GM12878 (cell line): ENCODE data around the gene ASGR1. TPM values are rescaled to one million over a fixed set of nuclear protein-coding genes. Genes with fewer than 3 reads are reported as not detected.

Source experiments
- ATAC-seq: fragments of 200-7000 bp; cut with Tn5 transposase; 3 replicates; pipeline ENCODE4 v1.9.1; 2020; ENCODE audit warnings: mild to moderate bottlenecking, moderate library complexity
- BruUV-seq: library from RNA; stranded (reverse); fragments of 400-500 nt; replicated peaks from 2 replicates; lab custom pipeline; 2021; lab: Mats Ljungman, UMichigan
- CTCF ChIA-PET: fragments of 300-600 bp; sonication (Branson Sonifier 250); formaldehyde crosslinking; extraction: SDS; loops from one replicate; lab custom pipeline; 2021; ENCODE audit warnings: inconsistent platforms; lab: Yijun Ruan, JAX
- POLR2A ChIA-PET: fragments of 350-600 bp; formaldehyde crosslinking; extraction: SDS; loops from one replicate; lab custom pipeline; 2021; ENCODE audit warnings: inconsistent platforms; lab: Charles Lee
- RAD21 ChIA-PET: fragments of 300-600 bp; sonication (Branson Sonifier 250); formaldehyde crosslinking; loops from one replicate; lab custom pipeline; 2023; ENCODE audit warnings: antibody characterized with exemption; ENCODE audit not compliant: unreplicated experiment; lab: Charles Lee
- SMC1A ChIA-PET: fragments of 300-600 bp; sonication (Branson Sonifier 250); formaldehyde crosslinking; loops from one replicate; lab custom pipeline; 2023; ENCODE audit not compliant: unreplicated experiment, uncharacterized antibody; lab: Charles Lee
- DNase-seq: peaks from one replicate; pipeline ENCODE4 v3.0.0-alpha.2; 2011; ENCODE audit warnings: low read depth, low spot score
- FAIRE-seq: peaks from 3 replicates; lab custom pipeline; 2011; peaks lifted over from hg19 to GRCh38; lab: Jason Lieb, UNC
- H2AFZ ChIP-seq: 2 replicates; pipeline ENCODE4 v1.6.0; 2011; ENCODE audit warnings: low read depth, low read length, control low read depth; ENCODE audit not compliant: control insufficient read depth
- H3K27ac ChIP-seq: 2 replicates; pipeline ENCODE4 v1.5.1; 2011; ENCODE audit warnings: control low read depth; ENCODE audit not compliant: control insufficient read depth, insufficient read depth
- H3K27me3 ChIP-seq, 2 experiments: replicated peaks in 1 of 2; 2 replicates each; pipeline versions ENCODE4 v1.6.0 to v1.6.1; 2011; ENCODE audit warnings: low read length in 1 of 2; ENCODE audit not compliant: control insufficient read depth in 2 of 2, insufficient read depth in 2 of 2
- H3K36me3 ChIP-seq, 2 experiments: 2 replicates each; pipeline ENCODE4 v1.5.1; 2011; ENCODE audit warnings: low read length in 1 of 2; ENCODE audit not compliant: control insufficient read depth in 2 of 2, insufficient read depth in 2 of 2
- H3K4me1 ChIP-seq: 2 replicates; pipeline ENCODE4 v1.6.1; 2011; ENCODE audit warnings: mild to moderate bottlenecking, low read length, moderate library complexity, mixed read lengths; ENCODE audit not compliant: control insufficient read depth, insufficient read depth
- H3K4me2 ChIP-seq: 2 replicates; pipeline ENCODE4 v1.6.0; 2011; ENCODE audit warnings: control low read depth; ENCODE audit not compliant: control insufficient read depth, insufficient read depth
- H3K4me3 ChIP-seq: fragments of 200-600 bp; sonication (generic); 2 replicates; pipeline ENCODE4 v1.5.1; 2016
- H3K79me2 ChIP-seq: 2 replicates; pipeline ENCODE4 v1.6.0; 2011; ENCODE audit warnings: low read length; ENCODE audit not compliant: control insufficient read depth, insufficient read depth
- H3K9ac ChIP-seq: 2 replicates; pipeline ENCODE4 v1.8.0; 2011; ENCODE audit warnings: low read length, control low read depth, mixed read lengths; ENCODE audit not compliant: control insufficient read depth, insufficient read depth
- H3K9me3 ChIP-seq: replicated peaks from 3 replicates; pipeline ENCODE4 v1.5.1; 2011; ENCODE audit warnings: mild to moderate bottlenecking, low read length; ENCODE audit not compliant: control insufficient read depth, insufficient read depth
- H4K20me1 ChIP-seq: 2 replicates; pipeline ENCODE4 v1.6.0; 2011; ENCODE audit not compliant: control insufficient read depth, insufficient read depth
- BACH1 ChIP-seq: fragments of 450-650 bp; IDR thresholded peaks from 2 replicates; pipeline ENCODE4 v1.6.1; 2017; ENCODE audit warnings: mild to moderate bottlenecking, borderline replicate concordance
- BCL11A ChIP-seq: IDR thresholded peaks from 2 replicates; pipeline ENCODE4 v1.6.1; 2011; ENCODE audit warnings: low read depth, low read length
- BMI1 ChIP-seq: fragments of 450-650 bp; IDR thresholded peaks from 2 replicates; pipeline ENCODE4 v1.6.1; 2016; ENCODE audit warnings: mild to moderate bottlenecking, moderate library complexity, borderline replicate concordance
- CHD4 ChIP-seq: fragments of 200-600 bp; sonication (generic); IDR thresholded peaks from 2 replicates; pipeline ENCODE4 v1.6.1; 2016; ENCODE audit warnings: mild to moderate bottlenecking
- HDGF ChIP-seq: fragments of 450-650 bp; IDR thresholded peaks from 2 replicates; pipeline ENCODE4 v1.6.1; 2016; ENCODE audit warnings: antibody characterized with exemption
- MEF2A ChIP-seq: IDR thresholded peaks from 2 replicates; pipeline ENCODE4 v1.6.1; 2011; ENCODE audit warnings: low read depth, mild to moderate bottlenecking, low read length, moderate library complexity; ENCODE audit not compliant: insufficient read depth
- PAX5 ChIP-seq: IDR thresholded peaks from 2 replicates; pipeline ENCODE4 v1.6.1; 2011; ENCODE audit warnings: low read depth, low read length, borderline replicate concordance
- PML ChIP-seq: IDR thresholded peaks from 2 replicates; pipeline ENCODE4 v1.6.1; 2012; ENCODE audit warnings: low read length, inconsistent platforms
- ZNF207 ChIP-seq: fragments of 450-650 bp; IDR thresholded peaks from 2 replicates; pipeline ENCODE4 v1.6.1; 2014; ENCODE audit warnings: antibody characterized with exemption, mild to moderate bottlenecking, borderline replicate concordance
- WGBS: methylation state at CpG from one replicate; pipeline ENCODE4 v1.1.6; 2016; ENCODE audit warnings: low lambda C conversion rate; ENCODE audit not compliant: insufficient replicate concordance, insufficient coverage; ENCODE audit errors: missing lambda C conversion rate; 5-methylcytosine and 5-hydroxymethylcytosine counted together
- in situ Hi-C: fragments of 300-500 bp; cut with MboI; formaldehyde crosslinking; loops from 9 replicates; pipeline ENCODE4 v1.14.3; 2018; ENCODE audit warnings: mixed read lengths
- intact Hi-C: fragments of 100-400 bp; cut with micrococcal nuclease; formaldehyde crosslinking; loops from one replicate; pipeline ENCODE4 v1.14.2; 2022; ENCODE audit not compliant: unreplicated experiment
- polyA plus RNA-seq, 11 experiments: library from polyadenylated mRNA; depleted of rRNA in 4 of 11; unstranded in 6 of 11; stranded (reverse) in 5 of 11; fragments of >200 nt; fragmentation: Nextera tagmentation in 4 of 11; fragmentation: Illumina TruSeq in 1 of 11; extraction: Ambion mirVana in 4 of 11; extraction: Trizol in 1 of 11; gene quantifications; 1 replicate in 1 of 11; 2 replicates in 10 of 11; pipeline versions ENCODE4 v1.2.1 to v1.2.3, GENCODE V29; 2011 to 2016; ENCODE audit warnings: inconsistent platforms in 2 of 11, missing spikeins in 2 of 11, low read depth in 1 of 11
- total RNA-seq, 4 experiments: library from RNA; depleted of rRNA in 3 of 4; stranded (reverse); fragments of >200 nt in 3 of 4; fragmentation: Illumina TruSeq in 1 of 4; extraction: Trizol in 1 of 4; gene quantifications; 2 replicates each; pipeline versions ENCODE4 v1.2.1 to v1.2.3, GENCODE V29; 2013 to 2021

ASGR1 gene
- total and polyA plus RNA-seq, 10 of the 15 experiments (the other 5 are each of a cell fraction or from before 2014, with no cell fraction given), result 0.06 to 0.34 (median 0.14) TPM; not detected in 6

GRCh38 chr17:7141824-7142223 lies 37.3 kb downstream of the ASGR1 start:
- ChIA-PET CTCF (interaction anchor here (1.3 to 12.7 kb wide), 3 partner anchors 35 to 900 kb away, joined by 3 to 590 read pairs (median 5); partner anchors contain the start of gene SLC16A11), POLR2A (no interaction called here), RAD21 (no interaction called here), SMC1A (interaction anchor here (0.9 to 11.2 kb wide), 2 partner anchors 9 to 92 kb away, joined by 3 to 356 read pairs; partner anchors contain the start of gene SLC16A11)
- DNase-seq (no peak), ATAC-seq (no peak), FAIRE-seq (no peak)
- Histone ChIP-seq H3K4me1 (no peaks in the 10 kb centered on the region), H3K27ac (no peak overlapping the region), H2AFZ (no peak overlapping the region), H3K9me3 (no peaks in the 10 kb centered on the region), H4K20me1 (no peaks in the 10 kb centered on the region), H3K36me3 (no peaks in the 10 kb centered on the region), H3K9ac (no peak overlapping the region), H3K4me2 (no peak overlapping the region), H3K79me2 (no peaks in the 10 kb centered on the region), H3K27me3 (peaks cover 0 to 3% of the 10 kb centered on the region in 2 experiments; a peak in 2 of 4 replicates), H3K4me3 (no peak overlapping the region)
- no TSS peak for BruUV-seq
- no peak for TF ChIP-seq BMI1
- TF ChIP-seq HDGF, result no peak
- TF ChIP-seq ZNF207, result no peak
- no peak for TF ChIP-seq CHD4
- no peak for TF ChIP-seq PAX5
- 31% methylated on average over 10 of the region's 10 CpGs for WGBS
- intact Hi-C loops (no loop called here), in situ Hi-C loops (no loop called here)

- no peak for FAIRE-seq
- ChIA-PET CTCF (interaction anchor here (1.0 to 12.7 kb wide), 3 partner anchors 89 to 135 kb away, joined by 3 to 590 read pairs (median 3); partner anchors contain the start of gene SLC16A11), RAD21 (interaction anchor here (1.7 to 9.9 kb wide), 2 partner anchors 38 to 91 kb away, joined by 4 to 269 read pairs; partner anchors contain the start of gene SLC16A11), POLR2A (no interaction called here), SMC1A (interaction anchor here (11.2 kb wide), 1 partner anchor 89 kb away, joined by 356 read pairs; the partner anchor contains the start of gene SLC16A11)
- Histone ChIP-seq H3K27me3 (peaks cover 0 to 3% of the 10 kb centered on the region in 2 experiments; a peak in 2 of 4 replicates), H3K9me3 (no peaks in the 10 kb centered on the region), H2AFZ (no peak overlapping the region), H3K9ac (no peak overlapping the region), H3K36me3 (no peaks in the 10 kb centered on the region), H3K4me3 (no peak overlapping the region), H3K4me2 (no peak overlapping the region), H3K4me1 (no peaks in the 10 kb centered on the region), H4K20me1 (no peaks in the 10 kb centered on the region), H3K79me2 (no peaks in the 10 kb centered on the region), H3K27ac (no peak overlapping the region)
- in situ Hi-C loops (loop anchor here (5.0 kb wide), 2 partner anchors 87 to 227 kb away; no protein-coding TSS in a partner anchor), intact Hi-C loops (loop anchor here (5.0 kb wide), 1 partner anchor 227 kb away; no protein-coding TSS in a partner anchor)
- 60% methylated on average over 10 of the region's 10 CpGs for WGBS
- peak; percentile 52 for ATAC-seq
- TF ChIP-seq BACH1 (no peak), BMI1 (no peak), MEF2A (no peak), BCL11A (no peak), PML (no peak)
- BruUV-seq, result no TSS peak
- no peak for DNase-seq
Observed at GRCh38 chr17:7139400-7139799, 39.8 kb downstream of the ASGR1 start.
